T-helper 1 cell (primary cell): Measurements from ENCODE around the gene GPR17.
A peak's percentile ranks its signal among the peaks of the same experiment; 100 is the strongest.

Experiments
- DNase-seq, 5 donors: peaks; one replicate each; pipeline ENCODE4 v3.0.0-alpha.2; 2012 to 2020
- total RNA-seq, 4 donors: gene quantifications; one replicate each; lab custom pipeline; 2026; lab: John Stamatoyannopoulos, UW

GPR17 gene
- 0 to 0.12 (median 0) reads per million in 4 donors for total RNA-seq

- DNase-seq: no peak
These were observed at the start of gene GPR17 for GRCh38 chr2:127645395-127646291. TSS of gene GPR17 (plus strand) at chr2:127646153. CDS start at chr2:127650736, 4,583 bp downstream.

- no peak for DNase-seq
These were observed 49.5 kb upstream of the GPR17 start for GRCh38 chr2:127596311-127597045.

GRCh38 chr2:127597046-127597983 lies 48.6 kb upstream of the GPR17 start:
- no peak for DNase-seq

GRCh38 chr2:127597984-127598380 lies 48.0 kb upstream of the GPR17 start:
- peak in 1 of 5 donors; percentile 33 for DNase-seq

GRCh38 chr2:127598711-127599110 lies 47.2 kb upstream of the GPR17 start:
- DNase-seq: no peak

GRCh38 chr2:127599211-127599610 lies 46.7 kb upstream of the GPR17 start:
- DNase-seq: no peak

GRCh38 chr2:127604986-127605385 lies 41.0 kb upstream of the GPR17 start:
- no peak for DNase-seq

GRCh38 chr2:127605691-127606263 lies 40.2 kb upstream of the GPR17 start:
- no peak for DNase-seq

- DNase-seq: no peak
These were observed 39.1 kb upstream of the GPR17 start for GRCh38 chr2:127606625-127607398.

- no peak for DNase-seq
These were observed 38.5 kb upstream of the GPR17 start for GRCh38 chr2:127607399-127607908.

- DNase-seq: no peak
These were observed 37.6 kb upstream of the GPR17 start for GRCh38 chr2:127608061-127609030.

GRCh38 chr2:127609031-127609751 lies 36.8 kb upstream of the GPR17 start:
- DNase-seq: no peak

- no peak for DNase-seq
These were observed 36.1 kb upstream of the GPR17 start for GRCh38 chr2:127609818-127610217.

- no peak for DNase-seq
These were observed 35.4 kb upstream of the GPR17 start for GRCh38 chr2:127610561-127610960.

GRCh38 chr2:127611076-127611925 lies 34.7 kb upstream of the GPR17 start:
- no peak for DNase-seq

- DNase-seq: no peak
These were observed 33.7 kb upstream of the GPR17 start for GRCh38 chr2:127612111-127612822.

- no peak for DNase-seq
These were observed 31.7 kb upstream of the GPR17 start for GRCh38 chr2:127614246-127614645.

- DNase-seq: no peak
These were observed 31.2 kb upstream of the GPR17 start for GRCh38 chr2:127614731-127615130.
